DMS79 (cell line): ENCODE data around the gene NFAT5.
A peak's percentile ranks its signal among the peaks of the same experiment; 100 is the strongest.
"Not testable (repeated sequence)": the region's sequence is repeated elsewhere in the genome, so short reads cannot be mapped to it uniquely, and the experiment has no call there.

Source experiments
- DNase-seq: peaks from one replicate; lab custom pipeline; 2025; lab: John Stamatoyannopoulos, UW

NFAT5 gene, protein sequence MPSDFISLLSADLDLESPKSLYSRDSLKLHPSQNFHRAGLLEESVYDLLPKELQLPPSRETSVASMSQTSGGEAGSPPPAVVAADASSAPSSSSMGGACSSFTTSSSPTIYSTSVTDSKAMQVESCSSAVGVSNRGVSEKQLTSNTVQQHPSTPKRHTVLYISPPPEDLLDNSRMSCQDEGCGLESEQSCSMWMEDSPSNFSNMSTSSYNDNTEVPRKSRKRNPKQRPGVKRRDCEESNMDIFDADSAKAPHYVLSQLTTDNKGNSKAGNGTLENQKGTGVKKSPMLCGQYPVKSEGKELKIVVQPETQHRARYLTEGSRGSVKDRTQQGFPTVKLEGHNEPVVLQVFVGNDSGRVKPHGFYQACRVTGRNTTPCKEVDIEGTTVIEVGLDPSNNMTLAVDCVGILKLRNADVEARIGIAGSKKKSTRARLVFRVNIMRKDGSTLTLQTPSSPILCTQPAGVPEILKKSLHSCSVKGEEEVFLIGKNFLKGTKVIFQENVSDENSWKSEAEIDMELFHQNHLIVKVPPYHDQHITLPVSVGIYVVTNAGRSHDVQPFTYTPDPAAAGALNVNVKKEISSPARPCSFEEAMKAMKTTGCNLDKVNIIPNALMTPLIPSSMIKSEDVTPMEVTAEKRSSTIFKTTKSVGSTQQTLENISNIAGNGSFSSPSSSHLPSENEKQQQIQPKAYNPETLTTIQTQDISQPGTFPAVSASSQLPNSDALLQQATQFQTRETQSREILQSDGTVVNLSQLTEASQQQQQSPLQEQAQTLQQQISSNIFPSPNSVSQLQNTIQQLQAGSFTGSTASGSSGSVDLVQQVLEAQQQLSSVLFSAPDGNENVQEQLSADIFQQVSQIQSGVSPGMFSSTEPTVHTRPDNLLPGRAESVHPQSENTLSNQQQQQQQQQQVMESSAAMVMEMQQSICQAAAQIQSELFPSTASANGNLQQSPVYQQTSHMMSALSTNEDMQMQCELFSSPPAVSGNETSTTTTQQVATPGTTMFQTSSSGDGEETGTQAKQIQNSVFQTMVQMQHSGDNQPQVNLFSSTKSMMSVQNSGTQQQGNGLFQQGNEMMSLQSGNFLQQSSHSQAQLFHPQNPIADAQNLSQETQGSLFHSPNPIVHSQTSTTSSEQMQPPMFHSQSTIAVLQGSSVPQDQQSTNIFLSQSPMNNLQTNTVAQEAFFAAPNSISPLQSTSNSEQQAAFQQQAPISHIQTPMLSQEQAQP (N-terminal part only)

DNA sequence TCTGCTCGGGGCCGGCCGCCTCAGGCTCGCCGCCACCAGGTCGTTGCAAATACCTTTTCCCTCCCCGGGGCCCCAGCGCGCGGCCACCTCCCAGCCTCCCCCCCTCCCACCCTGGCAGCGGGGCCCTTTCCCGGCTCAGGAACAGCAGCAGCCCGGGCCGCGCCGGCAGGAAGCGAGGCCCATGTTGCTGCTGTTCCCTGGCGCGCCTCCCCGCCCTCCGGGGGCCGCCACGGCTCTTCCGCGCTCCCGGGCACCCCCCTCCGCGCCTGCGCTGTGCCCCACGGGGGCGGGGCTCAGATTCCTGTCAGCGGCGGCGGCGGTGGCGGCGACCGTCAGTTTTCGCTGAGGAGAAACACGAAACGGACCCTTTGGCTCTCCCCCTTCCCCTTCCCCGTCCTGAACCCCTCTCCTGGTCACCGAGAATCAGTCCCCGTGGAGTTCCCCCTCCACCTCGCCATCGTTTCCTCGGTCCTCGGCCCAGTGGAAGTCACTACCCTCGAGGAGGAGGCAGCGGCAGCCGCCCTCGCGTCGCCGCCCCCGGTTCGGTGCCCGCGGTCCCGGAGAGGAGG lies at the start of gene NFAT5:
TSS of gene NFAT5 (plus strand) at position 296 of the 569 bp plus-strand sequence. CDS start 336 bp downstream, outside the sequence.
- peak; percentile 31 for DNase-seq

DNA sequence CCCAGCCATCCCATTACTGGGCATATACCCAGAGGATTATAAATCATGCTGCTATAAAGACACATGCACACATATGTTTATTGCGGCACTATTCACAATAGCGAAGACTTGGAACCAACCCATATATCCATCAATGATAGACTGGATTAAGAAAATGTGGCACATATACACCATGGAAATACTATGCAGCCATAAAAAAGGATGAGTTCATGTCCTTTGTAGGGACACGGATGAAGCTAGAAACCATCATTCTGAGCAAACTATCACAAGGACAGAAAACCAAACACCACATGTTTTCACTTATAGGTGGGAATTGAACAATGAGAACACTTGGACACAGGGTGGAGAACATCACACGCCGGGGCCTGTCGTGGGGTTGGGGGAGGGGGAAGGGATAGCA lies 47.9 kb upstream of the NFAT5 start:
- DNase-seq: not testable (repeated sequence)

DNA sequence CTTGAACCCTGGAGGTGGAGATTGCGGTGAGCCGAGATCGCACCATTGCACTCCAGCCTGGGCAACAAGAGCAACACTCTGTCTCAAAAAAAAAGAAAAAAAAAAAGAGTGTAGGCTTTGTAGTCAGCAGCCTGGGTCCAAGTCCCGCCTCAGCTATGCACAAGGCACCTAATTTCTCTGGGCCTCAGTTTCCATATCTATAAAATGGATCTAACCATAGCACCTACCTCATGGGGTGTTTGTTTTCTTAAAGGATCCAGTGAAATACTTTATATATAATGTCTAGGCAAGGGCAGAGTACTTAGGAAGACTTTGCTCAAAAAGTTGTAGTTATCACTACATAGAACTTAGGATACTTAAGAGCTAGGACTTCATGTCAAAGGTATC lies 45.4 kb upstream of the NFAT5 start:
- no peak for DNase-seq

DNA sequence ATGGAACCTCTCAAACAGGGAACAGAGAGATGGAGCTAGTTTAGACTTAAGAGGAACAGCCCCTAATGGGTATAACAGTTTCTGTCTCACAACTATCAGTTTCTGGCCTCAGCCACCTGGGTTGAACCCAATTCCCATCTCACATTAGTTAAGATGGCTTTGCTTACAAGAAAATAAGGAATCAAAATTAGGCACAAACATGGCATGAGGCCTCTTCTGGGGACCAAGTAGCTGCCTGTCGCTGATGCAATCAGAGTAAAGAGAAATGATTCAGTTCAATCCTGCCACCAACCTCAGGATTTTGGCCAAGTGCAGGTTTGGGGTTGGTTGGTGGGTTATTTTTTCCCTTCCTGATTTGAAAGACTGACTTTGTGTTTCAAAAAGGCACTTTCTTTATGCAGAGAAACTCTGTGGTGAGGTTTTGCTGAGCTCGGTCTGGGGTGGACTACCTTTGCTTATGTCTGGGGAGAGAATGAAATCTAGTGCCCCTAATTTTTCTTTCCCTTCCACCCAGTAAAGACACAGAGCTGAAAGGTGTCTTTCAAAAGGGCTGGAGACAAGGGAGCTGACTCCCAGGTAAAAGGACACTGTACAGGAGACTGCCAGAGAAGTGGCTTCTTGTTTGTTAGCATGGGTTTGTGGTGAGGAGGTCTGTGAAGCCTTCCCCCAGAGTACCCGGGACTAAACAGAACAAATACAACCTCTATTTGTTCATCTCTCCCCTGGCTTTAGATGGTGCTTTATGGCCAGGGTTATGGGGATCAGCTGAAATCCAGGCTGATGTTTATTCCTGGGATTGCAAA lies 44.8 kb upstream of the NFAT5 start:
- DNase-seq: no peak

DNA sequence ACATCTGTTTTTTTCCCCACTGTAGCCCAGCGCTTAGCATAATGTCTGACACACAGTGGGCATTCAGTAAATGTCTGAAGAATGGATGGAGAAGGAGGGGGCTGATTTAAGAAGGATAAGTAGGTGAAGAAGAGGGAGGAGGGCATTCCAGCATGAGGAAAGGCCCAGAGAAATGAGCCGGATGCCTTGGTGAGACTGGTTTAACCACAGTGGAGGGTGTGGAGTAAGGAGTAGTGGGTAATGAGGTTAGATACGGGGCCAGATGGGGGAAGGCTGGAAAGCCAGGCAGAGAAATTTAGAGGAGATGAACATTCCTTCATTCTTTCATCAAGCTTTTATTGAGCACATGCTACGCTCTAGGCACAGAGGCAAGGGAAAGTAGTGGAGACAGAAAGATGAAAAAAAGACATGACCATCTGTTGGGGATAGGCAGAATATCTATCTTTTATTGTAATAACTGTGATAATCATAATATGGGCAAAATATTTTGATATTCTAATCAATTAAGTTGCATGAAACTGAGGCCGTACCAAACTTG lies 43.7 kb upstream of the NFAT5 start:
- no peak for DNase-seq

DNA sequence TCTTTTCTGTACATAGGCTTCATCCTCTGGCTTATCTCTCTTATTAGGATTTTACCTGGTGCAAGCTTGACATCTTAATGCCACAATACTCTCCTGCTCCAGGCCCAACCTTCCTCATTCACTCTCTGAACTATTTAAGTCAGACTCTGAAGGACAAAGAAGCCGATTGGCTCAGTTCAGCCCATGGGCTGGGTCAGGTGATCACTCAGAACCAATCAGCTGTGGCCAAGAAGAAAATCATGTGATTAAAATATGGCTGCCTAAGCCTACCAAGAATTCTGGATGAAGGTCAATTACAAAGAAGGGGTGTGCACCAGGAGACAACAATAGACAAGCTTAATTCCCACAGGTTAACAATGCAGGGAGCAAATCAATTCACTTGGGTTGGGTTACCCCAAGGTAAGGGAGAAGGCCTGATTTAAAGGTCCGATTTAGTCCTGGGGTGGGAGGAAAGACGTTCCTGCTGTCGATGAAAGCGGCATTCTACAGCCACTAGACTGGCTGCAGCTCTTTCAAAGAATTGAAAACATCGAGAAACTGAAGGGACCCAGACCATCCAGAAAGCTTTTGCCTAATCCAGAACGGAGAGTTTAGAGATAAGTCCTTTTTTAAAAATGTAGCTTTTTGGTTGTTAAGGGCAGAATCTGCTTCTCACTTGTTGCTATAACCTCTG lies 42.9 kb upstream of the NFAT5 start:
- no peak for DNase-seq

DNA sequence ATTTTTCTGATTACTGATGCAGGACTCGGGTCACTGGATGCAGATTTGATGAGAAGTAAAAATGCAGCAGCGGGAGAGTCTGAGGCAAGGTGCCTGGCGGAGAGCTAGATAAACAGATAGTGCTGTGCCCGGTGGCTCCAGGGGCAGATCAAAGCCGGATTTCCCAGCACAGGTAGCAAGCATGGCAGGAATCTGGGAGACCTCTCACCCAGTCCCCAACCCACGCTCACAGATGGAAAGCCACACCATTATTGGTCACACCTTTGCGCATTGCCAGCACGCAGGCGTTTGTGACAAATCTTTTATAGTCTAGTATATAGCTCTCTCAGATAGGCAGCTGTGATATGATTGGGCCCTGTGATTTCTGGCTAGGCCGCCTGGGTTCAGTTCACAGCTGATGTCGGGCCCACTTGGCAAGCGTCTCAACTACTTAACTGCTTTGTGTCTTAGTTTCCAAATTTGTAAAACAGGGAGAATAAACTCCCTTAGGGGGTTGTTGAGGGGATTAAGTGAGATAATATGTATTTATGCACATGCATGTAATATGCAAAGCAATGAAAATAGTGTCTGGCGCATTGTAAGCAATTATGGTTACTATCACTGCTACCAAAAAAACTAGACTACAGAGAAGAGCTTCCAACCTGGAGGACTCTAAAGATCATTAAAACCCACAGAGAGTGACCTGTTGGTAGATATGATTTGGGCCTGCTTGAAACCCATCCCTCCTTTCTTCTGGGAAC lies 42.0 kb upstream of the NFAT5 start:
- DNase-seq: no peak

DNA sequence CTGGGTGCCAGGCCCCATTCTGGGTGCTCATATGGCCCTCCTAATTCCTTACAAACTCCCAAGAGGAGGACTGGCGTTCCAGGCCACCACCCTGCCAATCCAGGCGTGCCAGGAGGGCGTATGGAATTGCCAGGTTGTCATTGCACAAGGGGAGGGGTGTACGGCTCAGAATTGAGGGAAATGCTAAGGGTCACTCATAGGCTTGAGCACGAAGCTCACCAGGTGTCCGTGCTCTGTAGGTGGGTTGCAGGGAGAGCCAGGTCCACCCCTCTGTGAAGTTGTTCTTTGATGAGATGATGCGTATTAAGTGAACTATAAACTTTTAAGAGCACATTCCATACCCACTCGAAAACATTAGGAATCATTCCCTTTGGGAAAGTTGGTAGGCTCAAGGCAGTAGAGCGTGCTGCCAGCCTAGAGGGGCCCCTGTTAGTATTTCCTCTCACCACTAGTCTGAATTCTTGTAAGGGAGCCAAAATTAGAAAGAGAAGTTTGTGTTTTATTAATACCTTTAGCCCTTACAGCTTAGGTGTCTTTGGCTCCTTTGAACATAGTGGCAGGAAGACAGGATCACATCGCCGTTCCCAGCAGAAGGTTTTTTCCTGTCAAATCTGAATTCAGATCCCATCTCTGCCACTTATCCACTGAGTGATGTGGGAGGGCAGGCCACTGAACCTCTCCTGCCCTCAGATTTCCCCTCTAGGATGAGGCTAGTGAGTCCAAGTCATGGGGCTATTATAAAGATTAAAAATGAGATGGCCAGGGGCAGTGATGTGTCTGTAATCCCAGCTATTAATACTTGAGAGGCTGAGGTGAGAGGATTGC lies 38.7 kb upstream of the NFAT5 start:
- no peak for DNase-seq

DNA sequence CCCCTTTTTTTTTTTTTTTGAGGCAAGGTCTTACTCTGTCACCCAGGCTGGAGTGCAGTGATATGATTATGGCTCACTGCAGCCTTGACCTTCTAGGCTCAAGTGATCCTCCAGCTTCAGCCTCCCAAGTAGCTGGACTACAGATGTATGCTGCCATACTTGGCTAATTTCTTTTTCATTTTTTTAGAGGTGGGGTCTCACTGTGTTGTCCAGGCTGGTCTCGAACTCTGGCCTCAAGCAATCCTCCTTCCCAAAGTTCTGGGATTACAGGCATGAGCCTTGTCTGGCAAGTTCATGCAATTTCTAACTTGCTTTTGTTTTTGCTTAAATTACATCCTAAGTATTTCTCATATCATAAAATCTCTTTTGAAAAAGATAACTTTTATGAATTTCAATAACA lies 33.8 kb upstream of the NFAT5 start:
- DNase-seq: no peak

DNA sequence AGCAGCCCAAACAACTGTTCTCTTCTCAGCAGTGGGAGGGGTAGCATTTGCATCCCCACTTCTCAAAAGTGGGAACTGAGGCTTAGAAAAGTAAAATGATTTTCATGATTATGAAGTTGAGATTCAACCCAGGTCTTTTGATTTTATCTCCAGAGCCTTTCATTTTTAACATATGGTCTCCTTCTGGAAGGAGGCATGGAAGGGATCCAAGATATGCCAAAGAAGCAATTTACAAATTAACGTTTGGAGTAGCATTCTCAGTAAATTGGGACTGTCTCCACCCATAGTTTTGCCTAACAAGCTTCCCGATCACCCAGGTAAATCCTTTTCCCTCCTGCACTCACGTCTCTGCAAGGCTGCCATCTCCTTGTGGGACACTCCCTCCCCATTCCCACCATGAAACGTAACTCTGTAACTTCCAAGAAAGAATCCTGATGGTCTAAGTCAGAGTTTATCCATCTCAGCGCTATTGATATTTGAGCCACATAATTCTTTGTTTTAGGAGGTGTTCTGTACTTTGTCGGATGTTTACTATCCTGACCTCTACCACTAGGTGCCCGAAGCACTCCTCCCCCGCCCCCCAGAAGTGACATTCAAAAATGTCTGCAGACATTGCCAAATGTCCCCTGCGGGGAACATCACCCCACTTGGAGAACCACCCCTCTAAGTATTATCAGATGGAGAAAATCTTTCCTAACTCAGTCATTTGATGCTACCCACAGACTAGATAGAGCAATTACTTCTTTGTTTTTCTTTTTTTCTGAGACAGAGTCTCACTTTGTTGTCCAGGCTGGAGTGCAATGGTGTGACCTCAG lies 32.9 kb upstream of the NFAT5 start:
- no peak for DNase-seq

DNA sequence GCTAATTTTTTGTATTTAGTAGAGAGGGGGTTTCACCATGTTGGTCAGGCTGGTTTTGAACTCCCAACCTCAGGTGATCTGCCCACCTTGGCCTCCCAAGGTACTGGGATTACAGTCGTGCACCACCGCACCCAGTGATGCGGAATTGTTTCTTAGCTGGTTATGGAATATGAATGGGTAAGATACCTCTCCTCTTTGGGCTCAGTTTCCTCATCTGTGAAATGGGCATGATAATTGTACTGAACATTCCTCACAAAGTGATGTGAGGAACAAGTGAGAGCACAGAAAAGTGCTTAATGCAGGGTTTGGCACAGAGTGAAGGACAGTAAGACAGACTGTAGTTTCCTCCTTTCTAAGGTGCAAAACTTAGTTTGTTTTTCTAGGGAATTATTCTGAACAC lies 31.0 kb upstream of the NFAT5 start:
- DNase-seq: no peak

DNA sequence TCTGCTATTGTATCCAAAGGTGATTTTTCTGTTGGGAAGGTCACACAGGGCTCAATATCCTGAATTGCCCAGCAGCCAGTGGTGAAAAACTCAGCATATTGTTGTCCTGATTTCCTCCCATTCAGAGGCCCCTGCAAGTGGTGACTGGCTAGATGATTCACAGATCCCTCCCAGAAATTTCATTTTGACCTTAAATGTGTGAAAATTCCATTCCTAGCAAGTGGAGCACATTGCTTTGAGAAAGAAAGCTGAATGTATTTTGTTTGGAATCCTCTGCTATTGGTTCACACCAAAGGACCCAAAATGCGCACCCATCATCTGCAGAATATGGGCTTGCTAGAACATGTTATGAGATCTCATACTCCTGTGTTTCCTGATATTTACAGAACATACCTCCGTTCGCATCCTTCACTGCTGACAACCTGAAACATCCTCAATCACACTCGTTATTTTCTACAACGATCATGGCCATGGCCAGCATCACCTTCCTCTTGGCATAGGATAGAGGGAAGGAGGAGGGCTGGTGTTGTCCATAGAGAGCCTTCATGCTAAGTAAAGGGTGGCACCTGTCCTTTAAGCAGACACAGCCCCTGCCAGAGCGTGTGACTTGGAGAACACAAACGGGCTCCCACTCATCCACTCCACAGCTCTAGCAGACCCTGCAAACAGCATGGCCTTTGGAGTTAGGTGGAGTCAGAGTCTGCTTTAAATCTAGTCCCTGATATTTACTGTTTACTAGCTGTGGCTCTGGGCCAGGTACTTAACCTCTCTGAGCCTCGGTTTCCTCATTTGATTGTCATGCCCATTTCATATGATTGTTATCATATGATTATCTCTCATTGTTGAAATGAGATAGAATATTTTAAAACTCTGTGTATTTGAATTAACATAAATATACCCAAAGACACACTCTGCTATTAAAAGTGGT lies 30.4 kb upstream of the NFAT5 start:
- no peak for DNase-seq

DNA sequence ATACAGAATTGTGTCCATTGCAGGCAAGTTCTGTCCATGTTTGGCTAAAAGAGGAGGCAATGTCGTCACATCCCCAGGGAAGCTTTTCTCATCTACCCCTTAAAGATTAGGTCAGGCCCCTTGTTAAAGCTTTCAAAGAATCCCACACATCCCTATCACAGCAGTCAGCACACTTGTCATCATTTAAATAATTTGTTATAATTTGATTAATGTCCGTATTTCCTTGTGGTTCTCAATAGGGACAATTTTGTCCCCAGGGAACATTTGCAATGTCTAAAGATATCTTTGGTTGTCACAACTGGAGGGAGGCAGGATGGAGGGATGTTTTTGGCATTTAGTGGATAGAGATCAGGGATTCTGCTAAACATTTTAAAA lies 28.1 kb upstream of the NFAT5 start:
- DNase-seq: no peak

DNA sequence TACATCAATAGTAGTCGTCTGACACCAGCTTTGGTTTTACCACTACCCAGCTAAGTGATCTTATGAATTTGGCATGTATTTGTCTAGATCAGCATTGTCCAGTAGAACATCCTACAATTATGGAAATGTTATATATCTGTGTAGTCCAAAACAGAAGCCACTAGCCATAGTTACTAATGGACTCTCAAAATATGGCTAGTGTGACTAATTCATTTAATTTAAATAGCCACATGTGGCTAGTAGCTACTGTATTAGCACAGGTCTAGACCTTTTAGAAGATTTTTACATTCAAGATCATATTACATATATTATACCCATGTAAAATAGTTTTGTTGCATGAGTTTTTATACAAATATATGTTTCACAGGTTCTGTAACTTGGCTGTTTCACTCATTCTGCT lies 27.0 kb upstream of the NFAT5 start:
- DNase-seq: no peak

DNA sequence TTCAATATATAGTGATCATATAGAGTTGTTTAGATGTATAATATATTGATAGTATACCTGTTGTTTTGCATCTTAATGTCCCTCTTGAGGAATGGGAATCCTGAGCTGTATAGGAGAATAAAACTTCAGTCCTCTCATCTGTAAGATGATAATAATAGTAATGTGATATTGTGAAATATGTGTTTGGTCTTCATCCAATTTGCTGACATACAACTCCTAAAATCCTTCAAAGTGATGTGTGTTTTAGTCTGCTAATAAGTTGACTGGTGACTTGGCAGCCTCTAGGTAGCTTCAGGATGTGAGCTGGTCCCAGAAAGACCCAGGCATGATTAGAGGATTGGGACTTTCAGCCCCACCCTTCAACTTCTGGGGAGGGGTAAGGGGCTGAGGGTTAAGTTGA lies 22.8 kb upstream of the NFAT5 start:
- no peak for DNase-seq

DNA sequence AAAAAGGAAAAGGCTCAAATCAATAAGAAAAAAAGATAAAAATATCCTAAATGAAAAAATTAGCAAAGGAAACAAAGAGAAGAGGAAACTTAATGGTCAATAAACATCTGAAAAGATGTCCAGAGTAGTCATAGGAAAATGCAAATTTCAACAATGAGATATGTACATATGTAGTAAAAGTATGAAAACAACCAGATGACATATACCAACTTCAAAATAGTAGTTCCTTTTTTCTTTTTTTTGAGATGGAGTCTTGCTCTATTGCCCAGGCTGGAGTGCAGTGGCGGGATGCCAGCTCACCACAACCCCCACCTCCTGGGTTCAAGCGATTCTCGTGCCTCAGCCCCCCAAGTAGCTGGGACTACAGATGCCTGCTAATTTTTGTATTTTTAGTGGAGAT lies 21.7 kb upstream of the NFAT5 start:
- no peak for DNase-seq

DNA sequence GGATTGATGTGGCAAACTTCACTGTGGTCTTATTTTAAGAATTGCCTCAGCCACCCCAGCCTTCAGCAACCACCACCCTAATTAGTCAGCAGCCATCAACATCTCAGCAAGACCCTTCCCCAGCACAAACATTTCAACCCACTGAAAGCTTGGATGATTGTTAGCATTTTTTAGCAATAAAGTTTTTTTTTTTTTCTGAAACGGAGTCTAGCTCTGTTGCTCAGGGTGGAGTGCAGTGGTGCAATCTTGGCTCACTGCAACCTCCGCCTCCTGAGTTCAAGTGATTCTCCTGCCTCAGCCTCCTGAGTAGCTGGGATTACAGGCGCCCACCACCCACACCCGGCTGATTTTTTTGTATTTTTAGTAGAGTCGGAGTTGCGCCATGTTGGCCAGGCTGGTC lies 19.1 kb upstream of the NFAT5 start:
- DNase-seq: not testable (repeated sequence)
